ENCODE results near the gene COL4A2.

The COL4A2 gene

DNA sequence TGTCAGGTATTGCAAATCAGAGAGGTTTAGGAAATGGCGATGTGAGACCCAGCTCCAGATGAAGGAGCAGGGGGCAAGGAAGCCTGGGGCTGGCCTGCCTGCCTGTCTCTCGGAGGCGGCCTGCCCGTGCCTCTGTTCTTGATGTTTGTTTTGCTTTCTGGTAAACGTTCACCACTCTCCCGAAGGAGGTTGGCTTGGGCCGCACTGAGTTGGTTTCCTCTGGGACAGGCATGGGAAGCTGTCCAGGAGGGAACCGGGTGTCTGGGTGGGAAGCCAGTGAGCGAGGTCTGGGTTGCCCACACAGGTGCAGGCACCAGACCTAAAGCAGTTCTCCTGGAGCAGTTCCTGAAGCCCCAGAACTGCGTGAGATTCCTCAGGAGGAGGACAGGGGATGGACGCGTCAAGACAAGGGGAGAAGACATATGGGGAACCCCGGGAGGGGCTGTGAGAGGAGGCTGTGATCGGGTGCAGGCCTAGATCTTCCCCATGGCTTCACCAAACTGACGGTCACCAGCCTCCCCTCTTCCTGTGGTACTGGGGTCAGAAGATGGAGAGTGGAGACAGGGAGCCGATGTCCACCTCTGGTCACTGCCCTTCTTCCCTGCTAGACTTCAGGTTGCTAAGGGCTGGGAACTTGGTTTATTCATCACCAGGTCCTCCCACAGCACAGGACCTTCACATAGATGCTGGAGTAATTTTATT lies 15.2 kb downstream of the COL4A2 start:
- no peak for DNase-seq (ENCODE audit: low read depth)

DNA sequence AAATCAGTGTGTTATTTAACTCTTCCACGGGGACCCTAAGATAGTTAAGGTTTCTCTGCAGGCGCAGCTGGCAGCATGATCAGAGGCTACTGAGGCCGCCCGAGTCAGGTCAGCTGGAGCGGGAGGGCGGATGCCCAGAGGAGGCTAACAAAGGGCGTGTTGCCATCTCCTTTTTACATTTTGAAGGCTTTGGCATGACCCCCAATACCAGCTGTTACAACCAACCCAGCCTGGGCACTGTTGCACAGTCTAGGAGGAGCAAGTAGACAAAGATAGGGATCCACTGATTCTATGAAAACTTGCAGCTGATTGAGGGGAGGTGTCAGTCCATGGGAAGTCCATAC lies 15.7 kb downstream of the COL4A2 start:
- DNase-seq (ENCODE audit: low read depth) = no peak

- no peak for DNase-seq (ENCODE audit: low read depth)
Observed at GRCh38 chr13:110323172-110323891, 16.2 kb downstream of the COL4A2 start.

GRCh38 chr13:110324026-110324749 lies 17.1 kb downstream of the COL4A2 start:
- DNase-seq (ENCODE audit: low read depth) = no peak

DNA sequence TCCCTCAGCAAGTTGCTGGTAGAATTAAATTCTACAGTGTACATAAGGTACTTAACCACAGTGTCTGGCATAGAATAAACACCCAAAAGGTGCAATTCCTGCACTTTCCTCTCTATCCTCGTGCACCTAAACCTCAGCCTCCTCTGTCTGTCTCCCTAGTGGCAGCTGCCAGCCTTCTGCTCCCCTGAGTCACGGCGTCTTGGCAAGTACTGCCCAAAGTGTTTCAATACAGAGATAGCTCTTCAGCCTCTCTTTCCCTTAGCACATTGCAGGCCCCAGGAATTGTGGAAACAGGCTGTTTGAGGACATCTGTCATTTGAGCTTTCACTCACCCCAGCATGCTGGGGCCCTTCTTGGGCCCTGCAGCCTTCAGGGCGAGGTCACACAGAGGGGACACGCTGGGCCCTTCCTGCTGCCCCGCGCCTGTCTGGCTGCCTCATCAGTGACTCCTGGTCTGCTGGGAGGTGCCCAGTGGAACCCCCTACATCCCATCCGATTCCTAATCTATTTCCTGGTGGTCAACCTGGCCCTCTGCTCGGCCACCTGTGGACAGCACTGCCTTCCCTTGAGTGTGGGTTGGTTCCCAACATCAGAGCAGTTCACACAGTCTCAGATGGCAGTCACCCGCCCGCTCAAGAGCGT lies 19.3 kb downstream of the COL4A2 start:
- no peak for DNase-seq (ENCODE audit: low read depth)

DNA sequence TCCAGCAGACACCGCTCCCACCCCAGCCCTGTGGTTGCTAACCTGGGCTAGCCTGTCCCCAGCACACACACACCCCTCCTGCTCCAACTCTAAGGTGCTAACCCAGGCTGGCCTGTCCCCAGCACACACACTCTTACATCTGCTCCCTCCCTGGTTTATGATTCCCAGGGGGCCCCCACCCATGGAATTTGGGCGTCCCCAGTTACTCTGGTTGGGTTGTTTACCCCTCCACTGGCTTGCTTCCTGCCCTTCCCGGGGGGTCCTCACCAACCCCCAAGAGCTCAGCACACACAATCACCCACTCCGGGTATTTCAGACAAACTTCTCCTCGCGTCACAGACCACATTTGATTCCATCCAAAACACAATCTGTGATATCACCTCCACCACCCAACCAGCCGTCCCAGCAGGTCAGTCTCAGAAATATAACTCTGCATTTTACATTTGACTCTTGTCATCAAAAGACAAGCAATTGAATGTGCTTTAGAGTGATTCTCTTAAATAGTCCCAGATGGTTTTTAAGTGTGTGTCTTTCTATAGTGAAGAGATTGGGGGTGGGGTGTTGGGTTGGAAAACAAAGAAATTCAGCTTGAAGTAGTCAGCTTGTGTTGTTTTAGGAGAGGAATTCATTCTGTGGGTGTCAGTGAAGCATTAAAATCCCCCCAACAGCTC lies 20.1 kb downstream of the COL4A2 start:
- DNase-seq (ENCODE audit: low read depth) = no peak

DNA sequence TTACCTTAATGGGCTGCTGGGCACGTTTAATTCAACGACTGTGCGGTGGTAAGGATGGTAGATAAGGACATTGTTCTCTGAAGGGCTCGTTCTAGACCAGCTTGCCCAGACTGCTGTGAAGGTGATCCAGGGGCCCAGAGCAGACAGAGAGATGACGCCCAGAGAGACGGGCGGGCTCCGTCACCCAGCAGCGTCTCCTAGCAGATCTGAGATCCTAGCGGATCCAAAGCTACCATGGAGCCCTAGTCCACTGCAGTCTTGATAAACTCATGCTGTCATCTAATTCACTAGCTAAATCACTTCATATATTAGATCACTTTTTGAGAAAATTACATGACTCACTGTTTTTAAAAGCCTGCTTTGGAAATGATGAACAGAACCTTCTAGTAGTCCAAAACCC lies 21.5 kb downstream of the COL4A2 start:
- DNase-seq (ENCODE audit: low read depth) = no peak

DNA sequence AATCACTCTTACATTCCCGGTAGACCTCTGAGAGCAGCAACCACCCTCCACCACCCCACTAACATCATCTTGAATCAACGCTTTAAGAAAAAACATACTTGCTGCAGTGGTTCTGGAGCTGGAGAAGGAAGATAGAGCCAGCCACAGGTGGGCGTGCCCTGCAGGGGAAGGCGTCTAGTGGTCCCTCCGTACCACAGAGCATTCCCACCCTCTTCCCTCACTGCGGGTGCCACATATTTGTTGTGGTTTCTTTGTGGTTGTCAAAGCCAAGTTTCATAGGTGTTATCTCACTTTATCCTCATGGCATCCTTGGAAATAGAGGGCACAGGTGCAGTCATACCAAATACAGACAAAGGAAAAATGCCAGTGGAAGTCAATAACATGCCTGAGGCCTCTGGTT lies 22.2 kb downstream of the COL4A2 start:
- DNase-seq (ENCODE audit: low read depth) = no peak

DNA sequence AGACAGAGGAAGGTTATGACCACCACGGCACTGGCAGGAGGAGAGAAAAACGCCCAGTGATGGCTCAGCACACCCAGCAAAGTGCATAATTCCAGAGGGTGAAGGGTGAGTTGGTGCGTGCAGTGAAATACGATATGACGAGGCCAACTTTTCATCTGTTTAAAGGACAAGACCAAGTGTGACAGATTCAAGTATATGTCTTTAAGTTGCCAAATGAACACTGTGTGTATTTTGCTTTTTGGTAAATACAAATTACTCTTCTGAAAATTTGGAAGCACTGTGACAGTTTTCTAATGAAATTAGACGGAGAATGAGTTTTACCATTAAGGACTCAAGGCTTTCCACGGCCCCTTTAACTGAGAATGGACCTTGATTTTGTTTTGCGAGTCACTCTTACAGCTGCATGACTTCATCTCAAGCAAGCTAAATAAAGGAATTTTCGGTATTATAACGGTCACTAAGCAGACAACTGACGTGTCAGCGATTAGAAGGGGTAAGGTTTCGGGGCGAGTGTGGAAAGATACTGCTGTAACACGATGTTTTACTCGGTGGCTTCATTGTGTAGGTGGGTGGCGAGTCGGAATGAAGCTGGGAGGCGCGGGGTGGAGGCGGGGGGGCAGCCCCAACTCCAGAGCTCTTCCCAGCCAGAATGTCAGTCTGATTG lies 22.8 kb downstream of the COL4A2 start:
- DNase-seq (ENCODE audit: low read depth) = no peak

- no peak for DNase-seq (ENCODE audit: low read depth)
Observed at GRCh38 chr13:110330491-110331011, 23.5 kb downstream of the COL4A2 start.

- DNase-seq (ENCODE audit: low read depth) = no peak
Observed at GRCh38 chr13:110331362-110331761, 24.3 kb downstream of the COL4A2 start.

DNA sequence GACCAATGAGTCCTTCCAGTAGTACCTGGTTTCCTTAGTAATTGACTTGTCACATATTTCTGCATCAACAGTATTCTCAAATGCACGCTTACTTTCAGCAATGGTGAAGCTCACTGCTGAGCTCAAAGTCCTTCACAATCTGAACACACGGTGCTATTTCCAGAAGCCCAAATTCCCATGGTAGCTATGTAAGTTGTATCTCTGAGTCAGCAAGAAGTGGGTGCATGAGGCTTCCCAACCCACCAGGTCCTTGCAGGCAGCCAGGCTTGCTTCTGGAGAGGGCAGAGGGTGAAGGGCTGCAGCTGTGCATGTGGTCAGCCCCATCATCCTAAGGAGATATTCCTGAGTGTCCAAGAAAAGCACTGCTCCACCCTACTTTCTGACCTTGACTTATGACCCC lies 25.7 kb downstream of the COL4A2 start:
- no peak for DNase-seq (ENCODE audit: low read depth)

GRCh38 chr13:110333837-110334236 lies 26.8 kb downstream of the COL4A2 start:
- no peak for DNase-seq (ENCODE audit: low read depth)

DNA sequence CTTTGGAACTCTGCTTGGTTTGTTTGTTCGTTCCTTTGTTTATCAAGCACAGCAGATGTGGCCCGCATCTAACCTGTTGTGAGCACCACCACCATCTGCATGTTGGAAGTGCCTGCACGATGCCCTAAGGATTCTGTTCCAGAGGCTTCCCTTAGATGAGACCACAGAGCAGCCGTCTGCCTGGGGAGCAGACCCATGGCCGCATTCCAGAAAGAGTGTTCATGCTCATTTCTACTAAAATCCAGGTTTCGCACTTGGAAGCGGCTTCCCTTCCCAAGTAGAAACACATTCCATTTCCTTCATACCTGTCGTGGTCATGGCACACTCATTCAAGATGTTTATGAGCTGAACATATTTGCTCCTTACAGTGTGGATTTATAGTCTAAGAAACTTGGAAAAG lies 27.2 kb downstream of the COL4A2 start:
- no peak for DNase-seq (ENCODE audit: low read depth)

DNA sequence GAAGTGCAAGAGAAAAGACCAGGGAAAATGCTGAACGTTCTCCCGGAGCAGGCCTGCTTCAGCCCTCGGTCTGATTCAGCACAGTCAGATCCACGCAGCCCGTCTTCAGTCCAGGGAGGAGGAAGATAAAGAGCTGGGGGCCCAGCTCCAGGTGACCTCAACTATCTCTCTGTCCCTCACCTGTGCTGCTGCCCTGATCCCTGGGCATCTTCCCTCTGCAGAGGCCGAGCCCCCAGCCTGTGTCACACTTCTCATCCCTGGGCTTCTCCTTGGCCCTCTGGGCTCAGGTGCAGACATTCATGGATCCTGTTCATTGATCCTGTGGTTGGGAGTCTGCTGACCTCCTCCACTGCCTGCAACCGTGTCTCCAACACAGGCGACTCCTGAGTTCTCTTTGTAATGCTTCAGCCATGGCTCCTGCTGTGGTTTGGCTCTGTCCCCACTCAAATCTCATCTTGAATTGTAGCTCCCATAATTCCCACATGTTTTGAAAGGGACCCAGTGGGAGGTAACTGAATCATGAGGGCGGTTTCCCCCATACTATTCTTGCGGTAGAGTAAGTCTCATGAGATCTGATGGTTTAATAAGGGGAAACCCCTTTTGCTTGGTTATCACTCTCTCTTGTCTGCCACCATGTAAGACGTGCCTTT lies 27.9 kb downstream of the COL4A2 start:
- no peak for DNase-seq (ENCODE audit: low read depth)

- no peak for DNase-seq (ENCODE audit: low read depth)
Observed at GRCh38 chr13:110336108-110336507, 29.0 kb downstream of the COL4A2 start.

GRCh38 chr13:110336681-110337080 lies 29.6 kb downstream of the COL4A2 start:
- DNase-seq (ENCODE audit: low read depth) = no peak

- DNase-seq (ENCODE audit: low read depth) = no peak
Observed at GRCh38 chr13:110337247-110337646, 30.2 kb downstream of the COL4A2 start.

DNA sequence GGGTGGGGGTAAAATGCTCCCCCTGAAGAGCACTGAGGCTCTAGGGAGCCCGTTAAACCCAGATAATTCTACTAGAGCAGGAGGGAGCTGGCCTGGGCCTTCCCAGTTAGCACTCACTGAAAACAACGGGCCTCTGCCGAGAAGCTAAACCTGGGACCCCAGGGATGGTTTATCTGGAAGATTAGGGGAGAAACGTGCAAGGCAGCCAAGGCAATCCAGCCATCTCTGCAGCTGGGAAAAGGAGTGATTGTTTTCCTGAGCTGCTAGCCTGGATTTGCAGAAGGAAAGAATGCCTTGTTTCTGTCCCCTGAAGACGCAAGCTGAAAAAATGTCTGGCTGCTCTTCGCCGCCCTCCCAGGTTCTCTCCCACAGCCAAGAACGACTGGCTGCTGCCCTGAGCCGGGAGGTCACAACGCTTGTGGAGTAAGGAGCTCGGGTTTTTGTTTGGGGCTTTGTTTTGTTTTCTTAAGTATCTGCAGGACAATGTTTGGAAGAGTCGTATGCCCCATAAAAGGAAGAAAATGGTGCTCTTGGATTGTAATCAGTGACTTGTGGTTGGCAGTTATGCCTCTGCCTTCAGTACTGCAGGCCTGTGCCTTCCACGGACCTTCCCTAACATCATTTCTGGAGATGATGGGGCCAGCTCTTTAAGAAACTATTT lies 31.5 kb downstream of the COL4A2 start:
- DNase-seq (ENCODE audit: low read depth) = no peak

- no peak for DNase-seq (ENCODE audit: low read depth)
Observed at GRCh38 chr13:110339263-110339662, 32.2 kb downstream of the COL4A2 start.

All from stimulated activated CD8-positive, alpha-beta memory T cell treated with anti-CD3 and anti-CD28 coated beads, Interleukin-4, amount 100 ng/mL, for 24 hours (primary cell).